Neuron (in vitro differentiated cells): ENCODE measurements around the gene TEX264.

Experiments
- H2AFZ ChIP-seq: one replicate; pipeline ENCODE4 v1.6.1; 2013; ENCODE audit warnings: low read depth, mild to moderate bottlenecking, inconsistent platforms, low read length, moderate library complexity
- H3K27me3 ChIP-seq: one replicate; pipeline ENCODE4 v1.6.1; 2013; ENCODE audit warnings: low read length; ENCODE audit not compliant: insufficient read depth
- H3K36me3 ChIP-seq: one replicate; pipeline ENCODE4 v1.6.1; 2013; ENCODE audit warnings: low read length; ENCODE audit not compliant: insufficient read depth
- H3K4me1 ChIP-seq: one replicate; pipeline ENCODE4 v1.6.1; 2013; ENCODE audit warnings: low read length; ENCODE audit not compliant: insufficient read depth
- H3K4me3 ChIP-seq: 2 replicates; pipeline ENCODE4 v1.5.1; 2013; ENCODE audit warnings: mild to moderate bottlenecking, low read length, moderate library complexity
- H3K9me3 ChIP-seq: one replicate; pipeline ENCODE4 v1.6.1; 2013; ENCODE audit warnings: low read length

The TEX264 gene

DNA sequence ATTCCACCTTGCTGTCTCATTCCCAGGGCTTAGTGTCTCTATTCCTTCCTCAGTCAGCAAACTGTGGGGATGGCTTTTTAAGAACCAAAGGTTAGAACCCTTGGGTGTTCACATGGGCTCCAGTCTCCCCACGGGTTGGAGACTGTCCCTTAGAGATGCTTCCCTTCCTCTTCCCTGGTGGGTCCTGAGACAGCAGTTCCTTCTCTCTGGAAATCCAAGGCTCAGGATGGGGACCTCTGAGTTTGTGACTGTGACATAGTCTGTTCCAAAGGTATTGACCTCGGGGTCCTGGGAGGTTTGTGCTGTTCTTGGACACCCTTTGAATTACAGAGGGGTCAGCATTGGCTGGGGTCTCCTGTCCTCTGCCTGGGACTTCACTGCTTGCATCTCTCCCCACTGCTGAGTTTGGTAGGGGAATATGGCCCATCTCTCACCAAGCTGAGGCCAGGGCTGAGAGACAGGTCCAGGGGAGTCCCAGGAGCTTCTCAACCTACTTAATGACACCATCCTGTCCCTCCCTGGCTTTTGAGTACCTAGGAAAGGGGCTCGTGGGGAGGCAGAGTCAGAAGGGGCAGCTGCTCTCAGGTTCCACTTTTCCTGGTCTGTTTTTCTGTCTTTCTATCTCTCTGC, 37.3 kb downstream of the TEX264 start:
- no peaks in the 10 kb centered on the region for H3K9me3 ChIP-seq
- H3K4me1 ChIP-seq = peaks cover 26% of the 10 kb centered on the region
- peaks cover 6% of the 10 kb centered on the region for H3K36me3 ChIP-seq
- H3K4me3 ChIP-seq = no peak overlapping the region
- H3K27me3 ChIP-seq = peaks cover 7% of the 10 kb centered on the region
- H2AFZ ChIP-seq = no peak overlapping the region

- H3K4me1 ChIP-seq = peaks cover 19% of the 10 kb centered on the region
- no peak overlapping the region for H2AFZ ChIP-seq
- peaks cover 6% of the 10 kb centered on the region for H3K36me3 ChIP-seq
- H3K4me3 ChIP-seq = no peak overlapping the region
- H3K27me3 ChIP-seq = peaks cover 7% of the 10 kb centered on the region
- no peaks in the 10 kb centered on the region for H3K9me3 ChIP-seq
Measured at GRCh38 chr3:51709004-51709420, 38.0 kb downstream of the TEX264 start.

- Histone ChIP-seq H3K4me3 (no peak overlapping the region), H3K9me3 (no peaks in the 10 kb centered on the region), H3K27me3 (peaks cover 7% of the 10 kb centered on the region), H2AFZ (no peak overlapping the region), H3K36me3 (peaks cover 6% of the 10 kb centered on the region), H3K4me1 (peaks cover 13% of the 10 kb centered on the region)
Measured at GRCh38 chr3:51709675-51710074, 38.6 kb downstream of the TEX264 start.

- Histone ChIP-seq H3K4me1 (peaks cover 11% of the 10 kb centered on the region), H3K9me3 (no peaks in the 10 kb centered on the region), H3K27me3 (peaks cover 7% of the 10 kb centered on the region), H3K4me3 (no peak overlapping the region), H3K36me3 (peaks cover 11% of the 10 kb centered on the region), H2AFZ (no peak overlapping the region)
Measured at GRCh38 chr3:51710631-51711351, 39.7 kb downstream of the TEX264 start.

DNA sequence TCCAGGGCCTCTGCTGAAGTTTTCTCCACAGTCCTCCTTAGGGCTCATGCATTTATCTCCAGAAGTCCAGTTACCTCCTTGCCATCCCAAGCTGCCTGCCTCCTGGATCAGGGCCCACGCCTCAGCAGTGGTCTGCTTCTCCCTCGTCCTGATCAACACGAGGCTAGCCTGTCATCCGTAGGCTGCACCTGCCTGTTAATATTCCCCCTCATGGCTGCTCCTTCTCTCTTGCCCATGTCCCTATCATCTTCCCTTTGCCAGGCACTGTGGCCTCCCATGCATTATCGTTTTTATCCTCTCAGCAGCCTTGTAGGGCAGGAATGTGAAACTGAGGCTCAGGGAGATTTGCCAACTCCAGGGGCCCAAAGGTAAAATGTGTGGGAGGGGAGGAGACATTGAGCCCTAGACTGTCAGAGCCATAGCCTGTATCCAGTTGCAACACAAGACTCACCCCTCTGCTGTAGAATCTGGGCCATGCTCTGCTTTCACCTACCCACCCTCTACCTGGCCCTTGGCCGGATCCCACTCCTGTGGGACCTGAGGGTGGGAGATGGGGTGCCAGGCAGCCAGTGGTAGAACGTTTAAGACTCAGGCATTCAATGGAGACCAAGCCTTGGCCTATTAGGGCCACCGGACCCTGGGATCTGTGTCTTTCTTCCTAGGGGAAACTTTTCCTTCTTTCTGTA, 40.4 kb downstream of the TEX264 start:
- H3K4me3 ChIP-seq = no peak overlapping the region
- no peaks in the 10 kb centered on the region for H3K9me3 ChIP-seq
- no peak overlapping the region for H2AFZ ChIP-seq
- peaks cover 13% of the 10 kb centered on the region for H3K36me3 ChIP-seq
- peaks cover 10% of the 10 kb centered on the region for H3K4me1 ChIP-seq
- H3K27me3 ChIP-seq = peaks cover 7% of the 10 kb centered on the region

DNA sequence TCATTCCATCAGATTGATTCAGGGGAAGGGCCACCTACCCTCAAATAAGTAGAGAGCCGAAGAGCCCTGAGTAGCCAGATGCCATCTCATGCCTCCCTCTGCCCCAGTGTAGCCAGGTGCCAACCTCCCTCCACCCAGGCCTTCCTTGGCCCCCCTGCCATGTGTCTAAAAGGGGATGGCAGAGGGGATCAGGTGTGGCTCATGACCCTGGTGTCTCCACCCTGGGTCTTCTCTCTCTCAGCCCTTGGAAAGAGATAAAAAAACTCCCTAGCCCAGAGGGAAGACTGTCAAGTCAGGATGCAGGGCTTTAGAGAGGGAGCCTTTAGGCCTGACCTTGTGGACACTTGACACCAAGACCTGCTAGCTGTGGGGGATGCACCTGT, 41.0 kb downstream of the TEX264 start:
- no peaks in the 10 kb centered on the region for H3K9me3 ChIP-seq
- no peak overlapping the region for H3K4me3 ChIP-seq

DNA sequence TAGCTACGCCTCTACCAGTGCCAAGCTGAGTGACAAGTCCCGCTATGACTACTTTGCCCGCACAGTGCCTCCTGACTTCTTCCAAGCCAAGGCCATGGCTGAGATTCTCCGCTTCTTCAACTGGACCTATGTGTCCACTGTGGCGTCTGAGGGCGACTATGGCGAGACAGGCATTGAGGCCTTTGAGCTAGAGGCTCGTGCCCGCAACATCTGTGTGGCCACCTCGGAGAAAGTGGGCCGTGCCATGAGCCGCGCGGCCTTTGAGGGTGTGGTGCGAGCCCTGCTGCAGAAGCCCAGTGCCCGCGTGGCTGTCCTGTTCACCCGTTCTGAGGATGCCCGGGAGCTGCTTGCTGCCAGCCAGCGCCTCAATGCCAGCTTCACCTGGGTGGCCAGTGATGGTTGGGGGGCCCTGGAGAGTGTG, 41.5 kb downstream of the TEX264 start:
- peaks cover 6% of the 10 kb centered on the region for H3K4me1 ChIP-seq
- H3K27me3 ChIP-seq = peaks cover 7% of the 10 kb centered on the region
- no peaks in the 10 kb centered on the region for H3K9me3 ChIP-seq
- H3K36me3 ChIP-seq = peaks cover 20% of the 10 kb centered on the region
- H2AFZ ChIP-seq = no peak overlapping the region
- no peak overlapping the region for H3K4me3 ChIP-seq

More for the DNA sequence above, 41.0 kb downstream of the TEX264 start:
- Histone ChIP-seq H3K4me1 (peaks cover 10% of the 10 kb centered on the region), H3K27me3 (peaks cover 7% of the 10 kb centered on the region), H3K36me3 (peaks cover 15% of the 10 kb centered on the region), H2AFZ (no peak overlapping the region)

- peaks cover 2% of the 10 kb centered on the region for H3K27me3 ChIP-seq
Measured at GRCh38 chr3:51712963-51713362, 41.9 kb downstream of the TEX264 start.

DNA sequence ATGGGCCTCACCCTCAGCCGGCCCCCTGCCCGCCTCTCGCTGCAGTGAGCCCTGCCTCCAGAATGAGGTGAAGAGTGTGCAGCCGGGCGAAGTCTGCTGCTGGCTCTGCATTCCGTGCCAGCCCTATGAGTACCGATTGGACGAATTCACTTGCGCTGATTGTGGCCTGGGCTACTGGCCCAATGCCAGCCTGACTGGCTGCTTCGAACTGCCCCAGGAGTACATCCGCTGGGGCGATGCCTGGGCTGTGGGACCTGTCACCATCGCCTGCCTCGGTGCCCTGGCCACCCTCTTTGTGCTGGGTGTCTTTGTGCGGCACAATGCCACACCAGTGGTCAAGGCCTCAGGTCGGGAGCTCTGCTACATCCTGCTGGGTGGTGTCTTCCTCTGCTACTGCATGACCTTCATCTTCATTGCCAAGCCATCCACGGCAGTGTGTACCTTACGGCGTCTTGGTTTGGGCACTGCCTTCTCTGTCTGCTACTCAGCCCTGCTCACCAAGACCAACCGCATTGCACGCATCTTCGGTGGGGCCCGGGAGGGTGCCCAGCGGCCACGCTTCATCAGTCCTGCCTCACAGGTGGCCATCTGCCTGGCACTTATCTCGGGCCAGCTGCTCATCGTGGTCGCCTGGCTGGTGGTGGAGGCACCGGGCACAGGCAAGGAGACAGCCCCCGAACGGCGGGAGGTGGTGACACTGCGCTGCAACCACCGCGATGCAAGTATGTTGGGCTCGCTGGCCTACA, 44.4 kb downstream of the TEX264 start:
- Histone ChIP-seq H3K9me3 (no peaks in the 10 kb centered on the region), H3K4me3 (no peak overlapping the region), H3K36me3 (peaks cover 20% of the 10 kb centered on the region), H2AFZ (no peak overlapping the region), H3K4me1 (no peaks in the 10 kb centered on the region), H3K27me3 (no peaks in the 10 kb centered on the region)

More at GRCh38 chr3:51712963-51713362, 41.9 kb downstream of the TEX264 start:
- Histone ChIP-seq H3K9me3 (no peaks in the 10 kb centered on the region), H3K4me1 (peaks cover 2% of the 10 kb centered on the region), H2AFZ (no peak overlapping the region), H3K36me3 (peaks cover 20% of the 10 kb centered on the region), H3K4me3 (no peak overlapping the region)

- no peaks in the 10 kb centered on the region for H3K4me1 ChIP-seq
- H2AFZ ChIP-seq = no peak overlapping the region
- H3K36me3 ChIP-seq = peaks cover 20% of the 10 kb centered on the region
- no peak overlapping the region for H3K4me3 ChIP-seq
- no peaks in the 10 kb centered on the region for H3K9me3 ChIP-seq
- no peaks in the 10 kb centered on the region for H3K27me3 ChIP-seq
Measured at GRCh38 chr3:51715977-51716294, 44.9 kb downstream of the TEX264 start.

DNA sequence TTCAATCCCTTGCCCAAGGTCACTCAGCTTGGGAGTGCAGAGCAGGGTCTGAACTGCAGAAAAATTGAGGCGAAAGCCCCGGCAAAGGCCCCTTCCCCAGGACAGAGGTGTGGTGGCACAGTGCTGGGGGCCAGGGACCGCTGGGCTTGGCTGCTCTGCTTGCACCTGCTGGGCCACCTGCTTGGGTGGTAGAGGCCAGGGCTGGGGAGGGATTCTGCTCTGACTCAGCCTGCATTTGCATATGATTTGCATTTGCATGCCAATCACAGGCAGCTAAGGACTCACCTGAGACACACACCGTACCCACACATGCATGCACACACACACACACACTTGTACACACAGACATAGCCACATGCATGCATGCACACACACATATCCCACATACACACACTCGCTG, 45.8 kb downstream of the TEX264 start:
- Histone ChIP-seq H2AFZ (no peak overlapping the region), H3K4me3 (no peak overlapping the region), H3K4me1 (no peaks in the 10 kb centered on the region)

GRCh38 chr3:51717446-51717845, 46.4 kb downstream of the TEX264 start:
- Histone ChIP-seq H3K4me1 (no peaks in the 10 kb centered on the region), H2AFZ (no peak overlapping the region), H3K27me3 (no peaks in the 10 kb centered on the region), H3K4me3 (no peak overlapping the region), H3K36me3 (peaks cover 17% of the 10 kb centered on the region), H3K9me3 (no peaks in the 10 kb centered on the region)

More for the DNA sequence above, 45.8 kb downstream of the TEX264 start:
- Histone ChIP-seq H3K9me3 (no peaks in the 10 kb centered on the region), H3K36me3 (peaks cover 20% of the 10 kb centered on the region), H3K27me3 (no peaks in the 10 kb centered on the region)

- H3K4me1 ChIP-seq = no peaks in the 10 kb centered on the region
- peaks cover 13% of the 10 kb centered on the region for H3K36me3 ChIP-seq
- H3K9me3 ChIP-seq = no peaks in the 10 kb centered on the region
- H2AFZ ChIP-seq = no peak overlapping the region
- no peak overlapping the region for H3K4me3 ChIP-seq
- H3K27me3 ChIP-seq = no peaks in the 10 kb centered on the region
Measured at GRCh38 chr3:51717947-51718346, 46.9 kb downstream of the TEX264 start.
